DND-41 (cell line): Measurements from ENCODE around the gene FAM171A1.
"Not testable (repeated sequence)": the region's sequence is repeated elsewhere in the genome, so short reads cannot be mapped to it uniquely, and the experiment has no call there.

Experiments used
- CTCF ChIP-seq: IDR thresholded peaks from 2 replicates; pipeline ENCODE4 v1.5.1; 2012; ENCODE audit warnings: borderline replicate concordance, low read length, moderate library complexity, mild to moderate bottlenecking; ENCODE audit not compliant: poor library complexity, severe bottlenecking; ENCODE audit errors: extremely low read depth
- EZH2 ChIP-seq: IDR thresholded peaks from 3 replicates; pipeline ENCODE4 v1.6.1; 2012; ENCODE audit warnings: borderline replicate concordance, low read depth, mild to moderate bottlenecking, moderate library complexity, low read length, inconsistent platforms; ENCODE audit not compliant: severe bottlenecking

GRCh38 chr10:15269838-15270237, 101.3 kb downstream of the FAM171A1 start:
- TF ChIP-seq CTCF, EZH2: not testable (repeated sequence)
